ENCODE data around the gene SRSF10.

DNA sequence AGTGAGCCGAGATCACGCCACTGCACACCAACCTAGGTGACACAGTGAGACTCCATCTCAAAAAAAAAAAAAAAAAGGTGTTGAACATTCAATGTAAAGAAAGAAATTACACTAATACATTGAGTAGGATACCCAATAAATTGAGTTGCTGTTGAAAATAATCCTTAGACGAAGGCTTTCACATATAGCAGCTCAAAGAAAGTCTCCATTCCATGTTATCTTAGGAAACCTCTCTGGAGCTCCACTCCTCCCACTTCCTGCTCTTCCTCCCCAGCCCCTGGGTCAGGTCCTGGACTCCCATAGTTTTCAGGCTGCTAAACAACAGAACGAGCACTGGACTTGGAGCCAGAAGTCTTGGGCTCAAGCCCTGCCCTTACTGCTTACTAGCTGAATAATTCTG, 51.3 kb downstream of the SRSF10 start:
- TF ChIP-seq BRCA1 (IDR thresholded peaks at IDR 0.05), result no peak
- no peak for TF ChIP-seq BRCA1 (CRISPR knock-in tag; IDR thresholded peaks at IDR 0.05)
- no peak for TF ChIP-seq ZNF3 (CRISPR knock-in tag; IDR thresholded peaks at IDR 0.05)
- TF ChIP-seq EZH2 (IDR thresholded peaks at IDR 0.05; ENCODE audit: borderline replicate concordance, low read depth, low read length), result no peak
- TF ChIP-seq EP300 (IDR thresholded peaks at IDR 0.05; ENCODE audit: low read length), result no peak
- TF ChIP-seq, protein P1, sequence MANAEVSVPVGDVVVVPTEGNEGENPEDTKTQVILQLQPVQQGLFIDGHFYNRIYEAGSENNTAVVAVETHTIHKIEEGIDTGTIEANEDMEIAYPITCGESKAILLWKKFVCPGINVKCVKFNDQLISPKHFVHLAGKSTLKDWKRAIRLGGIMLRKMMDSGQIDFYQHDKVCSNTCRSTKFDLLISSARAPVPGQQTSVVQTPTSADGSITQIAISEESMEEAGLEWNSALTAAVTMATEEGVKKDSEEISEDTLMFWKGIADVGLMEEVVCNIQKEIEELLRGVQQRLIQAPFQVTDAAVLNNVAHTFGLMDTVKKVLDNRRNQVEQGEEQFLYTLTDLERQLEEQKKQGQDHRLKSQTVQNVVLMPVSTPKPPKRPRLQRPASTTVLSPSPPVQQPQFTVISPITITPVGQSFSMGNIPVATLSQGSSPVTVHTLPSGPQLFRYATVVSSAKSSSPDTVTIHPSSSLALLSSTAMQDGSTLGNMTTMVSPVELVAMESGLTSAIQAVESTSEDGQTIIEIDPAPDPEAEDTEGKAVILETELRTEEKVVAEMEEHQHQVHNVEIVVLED (CRISPR knock-in tag; IDR thresholded peaks at IDR 0.05), result no peak
- TF ChIP-seq, protein P2, sequence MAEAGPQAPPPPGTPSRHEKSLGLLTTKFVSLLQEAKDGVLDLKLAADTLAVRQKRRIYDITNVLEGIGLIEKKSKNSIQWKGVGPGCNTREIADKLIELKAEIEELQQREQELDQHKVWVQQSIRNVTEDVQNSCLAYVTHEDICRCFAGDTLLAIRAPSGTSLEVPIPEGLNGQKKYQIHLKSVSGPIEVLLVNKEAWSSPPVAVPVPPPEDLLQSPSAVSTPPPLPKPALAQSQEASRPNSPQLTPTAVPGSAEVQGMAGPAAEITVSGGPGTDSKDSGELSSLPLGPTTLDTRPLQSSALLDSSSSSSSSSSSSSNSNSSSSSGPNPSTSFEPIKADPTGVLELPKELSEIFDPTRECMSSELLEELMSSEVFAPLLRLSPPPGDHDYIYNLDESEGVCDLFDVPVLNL (CRISPR knock-in tag; IDR thresholded peaks at IDR 0.05; ENCODE audit: low read depth), result no peak
- TF ChIP-seq, protein P3, sequence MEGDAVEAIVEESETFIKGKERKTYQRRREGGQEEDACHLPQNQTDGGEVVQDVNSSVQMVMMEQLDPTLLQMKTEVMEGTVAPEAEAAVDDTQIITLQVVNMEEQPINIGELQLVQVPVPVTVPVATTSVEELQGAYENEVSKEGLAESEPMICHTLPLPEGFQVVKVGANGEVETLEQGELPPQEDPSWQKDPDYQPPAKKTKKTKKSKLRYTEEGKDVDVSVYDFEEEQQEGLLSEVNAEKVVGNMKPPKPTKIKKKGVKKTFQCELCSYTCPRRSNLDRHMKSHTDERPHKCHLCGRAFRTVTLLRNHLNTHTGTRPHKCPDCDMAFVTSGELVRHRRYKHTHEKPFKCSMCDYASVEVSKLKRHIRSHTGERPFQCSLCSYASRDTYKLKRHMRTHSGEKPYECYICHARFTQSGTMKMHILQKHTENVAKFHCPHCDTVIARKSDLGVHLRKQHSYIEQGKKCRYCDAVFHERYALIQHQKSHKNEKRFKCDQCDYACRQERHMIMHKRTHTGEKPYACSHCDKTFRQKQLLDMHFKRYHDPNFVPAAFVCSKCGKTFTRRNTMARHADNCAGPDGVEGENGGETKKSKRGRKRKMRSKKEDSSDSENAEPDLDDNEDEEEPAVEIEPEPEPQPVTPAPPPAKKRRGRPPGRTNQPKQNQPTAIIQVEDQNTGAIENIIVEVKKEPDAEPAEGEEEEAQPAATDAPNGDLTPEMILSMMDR (IDR thresholded peaks at IDR 0.05 in 2 of 3, conservative IDR thresholded peaks at IDR 0.05 in 1 of 3; ENCODE audit: insufficient read depth in 2 of 3, low read depth in 1 of 3, low read length in 3 of 3), result no peak

Data from K562 (cell line).